ENCODE results near the gene GHRHR.

GHRHR gene

GRCh38 chr7:30986738-30987137 is 23.0 kb downstream of the GHRHR start:
- Histone ChIP-seq H3K27ac (replicated peaks) (no peak overlapping the region), H3K27me3 (ENCODE audit: insufficient read depth, poor library complexity, severe bottlenecking) (peaks cover 4% of the 10 kb centered on the region), H3K4me3 (replicated peaks; ENCODE audit: insufficient read depth, low read length) (no peak overlapping the region)
- no peak for TF ChIP-seq CTCF (IDR thresholded peaks at IDR 0.05; ENCODE audit: insufficient read depth, low read length)
- no peak for TF ChIP-seq SPI1 (IDR thresholded peaks at IDR 0.05; ENCODE audit: borderline replicate concordance, low read depth)
- no peak for TF ChIP-seq REST (IDR thresholded peaks at IDR 0.05; ENCODE audit: insufficient replicate concordance, low read depth)
- no peak for DNase-seq (ENCODE audit: low read depth in 1 of 2, low spot score in 1 of 2)

- H3K27me3 ChIP-seq (ENCODE audit: insufficient read depth, poor library complexity, severe bottlenecking) = peaks cover 4% of the 10 kb centered on the region
- no peak for DNase-seq (ENCODE audit: low read depth in 1 of 2, low spot score in 1 of 2)
- no peak overlapping the region for H3K4me3 ChIP-seq (replicated peaks; ENCODE audit: insufficient read depth, low read length)
- H3K27ac ChIP-seq (replicated peaks) = no peak overlapping the region
- TF ChIP-seq SPI1 (IDR thresholded peaks at IDR 0.05; ENCODE audit: borderline replicate concordance, low read depth) = no peak
- TF ChIP-seq GABPA (IDR thresholded peaks at IDR 0.05; ENCODE audit: low read depth) = no peak
- no peak for TF ChIP-seq REST (IDR thresholded peaks at IDR 0.05; ENCODE audit: insufficient replicate concordance, low read depth)
- TF ChIP-seq CTCF (IDR thresholded peaks at IDR 0.05; ENCODE audit: insufficient read depth, low read length) = no peak
- TF ChIP-seq POLR2AphosphoS5 (IDR thresholded peaks at IDR 0.05; ENCODE audit: low read depth) = no peak
These were observed 23.4 kb downstream of the GHRHR start for GRCh38 chr7:30987178-30987577.

- H3K27ac ChIP-seq (replicated peaks) = no peak overlapping the region
- peaks cover 4% of the 10 kb centered on the region for H3K27me3 ChIP-seq (ENCODE audit: insufficient read depth, poor library complexity, severe bottlenecking)
- no peak overlapping the region for H3K4me3 ChIP-seq (replicated peaks; ENCODE audit: insufficient read depth, low read length)
- no peak for TF ChIP-seq REST (IDR thresholded peaks at IDR 0.05; ENCODE audit: insufficient replicate concordance, low read depth)
- no peak for TF ChIP-seq POLR2AphosphoS5 (IDR thresholded peaks at IDR 0.05; ENCODE audit: low read depth)
- no peak for TF ChIP-seq CTCF (IDR thresholded peaks at IDR 0.05; ENCODE audit: insufficient read depth, low read length)
- no peak for TF ChIP-seq SPI1 (IDR thresholded peaks at IDR 0.05; ENCODE audit: borderline replicate concordance, low read depth)
- no peak for TF ChIP-seq GABPA (IDR thresholded peaks at IDR 0.05; ENCODE audit: low read depth)
- DNase-seq (ENCODE audit: low read depth in 1 of 2, low spot score in 1 of 2) = no peak
These were observed 24.2 kb downstream of the GHRHR start for GRCh38 chr7:30987936-30988335.
